Neutrophil (primary cell): ENCODE measurements around the gene MIR17HG.

ENCODE experiments used
- H3K27ac ChIP-seq: fragments of 200-600 bp; sonication (generic); 2 replicates; pipeline ENCODE4 v1.5.1; 2016; ENCODE audit warnings: mild to moderate bottlenecking, moderate library complexity
- H3K27me3 ChIP-seq: fragments of 200-600 bp; sonication (generic); 2 replicates; pipeline ENCODE4 v1.6.0; 2016; ENCODE audit warnings: mild to moderate bottlenecking
- H3K36me3 ChIP-seq: fragments of 200-600 bp; sonication (generic); 2 replicates; pipeline ENCODE4 v1.5.1; 2017
- H3K4me1 ChIP-seq, 2 experiments: fragments of 200-600 bp in 1 of 2; sonication (generic) in 1 of 2; 1 replicate in 1 of 2; 2 replicates in 1 of 2; pipeline versions ENCODE4 v1.5.1 to v1.6.1; 2013 to 2016; ENCODE audit warnings: low read depth in 1 of 2, low read length in 1 of 2, mild to moderate bottlenecking in 1 of 2, moderate library complexity in 1 of 2; ENCODE audit not compliant: control insufficient read depth in 1 of 2, insufficient read depth in 1 of 2
- H3K4me3 ChIP-seq, 2 experiments: fragments of 200-600 bp in 1 of 2; sonication (generic) in 1 of 2; 1 replicate in 1 of 2; 2 replicates in 1 of 2; pipeline ENCODE4 v1.5.1; 2013 to 2016; ENCODE audit warnings: low read depth in 1 of 2, low read length in 1 of 2, mild to moderate bottlenecking in 1 of 2, moderate library complexity in 1 of 2
- H3K9me3 ChIP-seq: fragments of 200-600 bp; sonication (generic); 2 replicates; pipeline ENCODE4 v1.5.1; 2016
- TF ChIP-seq, protein P1 (sequence below): fragments of 200-600 bp; sonication (generic); IDR thresholded peaks from 2 replicates; pipeline ENCODE4 v1.5.1; 2016; ENCODE audit warnings: antibody characterized with exemption

Gene MIR17HG

DNA sequence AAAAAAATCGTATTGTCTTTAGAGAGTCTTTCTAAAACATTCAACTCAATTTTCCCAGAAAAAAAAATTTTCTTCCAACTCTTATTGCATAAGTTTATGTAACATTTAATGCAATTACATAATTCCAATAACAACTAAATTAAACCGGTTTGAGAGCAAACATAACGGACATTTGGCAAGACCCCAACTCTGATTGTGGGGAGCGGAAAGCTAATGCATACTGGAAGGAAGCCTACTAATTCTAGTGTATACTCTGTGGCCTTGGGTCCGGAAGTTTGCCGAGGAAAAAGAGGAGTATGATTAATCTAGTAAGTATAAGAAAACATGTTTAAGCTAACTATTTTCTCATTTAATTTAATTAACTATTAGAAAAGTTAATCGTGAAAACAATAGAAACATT is 21.3 kb upstream of the MIR17HG start:
- TF ChIP-seq, protein P1, sequence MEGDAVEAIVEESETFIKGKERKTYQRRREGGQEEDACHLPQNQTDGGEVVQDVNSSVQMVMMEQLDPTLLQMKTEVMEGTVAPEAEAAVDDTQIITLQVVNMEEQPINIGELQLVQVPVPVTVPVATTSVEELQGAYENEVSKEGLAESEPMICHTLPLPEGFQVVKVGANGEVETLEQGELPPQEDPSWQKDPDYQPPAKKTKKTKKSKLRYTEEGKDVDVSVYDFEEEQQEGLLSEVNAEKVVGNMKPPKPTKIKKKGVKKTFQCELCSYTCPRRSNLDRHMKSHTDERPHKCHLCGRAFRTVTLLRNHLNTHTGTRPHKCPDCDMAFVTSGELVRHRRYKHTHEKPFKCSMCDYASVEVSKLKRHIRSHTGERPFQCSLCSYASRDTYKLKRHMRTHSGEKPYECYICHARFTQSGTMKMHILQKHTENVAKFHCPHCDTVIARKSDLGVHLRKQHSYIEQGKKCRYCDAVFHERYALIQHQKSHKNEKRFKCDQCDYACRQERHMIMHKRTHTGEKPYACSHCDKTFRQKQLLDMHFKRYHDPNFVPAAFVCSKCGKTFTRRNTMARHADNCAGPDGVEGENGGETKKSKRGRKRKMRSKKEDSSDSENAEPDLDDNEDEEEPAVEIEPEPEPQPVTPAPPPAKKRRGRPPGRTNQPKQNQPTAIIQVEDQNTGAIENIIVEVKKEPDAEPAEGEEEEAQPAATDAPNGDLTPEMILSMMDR: no peak
- Histone ChIP-seq H3K4me1 (no peaks in the 10 kb centered on the region), H3K36me3 (no peaks in the 10 kb centered on the region)

DNA sequence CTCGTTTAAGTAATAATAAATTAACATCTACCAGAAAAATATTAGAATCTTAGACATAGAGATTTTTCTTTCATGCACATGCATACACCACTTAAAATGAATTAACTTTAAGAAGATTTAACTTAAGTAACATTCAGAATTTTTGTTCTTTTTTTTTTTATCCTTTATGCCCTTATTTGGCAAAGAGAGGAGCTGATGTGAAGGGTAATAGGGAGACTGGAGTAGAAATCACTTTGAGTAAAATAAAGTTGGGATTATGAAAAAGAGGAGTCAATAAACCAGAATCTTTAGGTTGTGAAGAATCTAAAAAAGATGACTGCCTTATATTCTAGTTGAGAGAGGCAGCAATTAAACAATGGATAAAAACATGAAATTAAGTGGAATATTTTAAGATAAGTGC is 18.8 kb upstream of the MIR17HG start:
- TF ChIP-seq, protein P1: no peak
- H3K27me3 ChIP-seq: no peaks in the 10 kb centered on the region

More for the DNA sequence above, 21.3 kb upstream of the MIR17HG start:
- H3K27ac ChIP-seq: no peak overlapping the region
- H3K27me3 ChIP-seq: no peaks in the 10 kb centered on the region
- no peak overlapping the region for H3K4me3 ChIP-seq
- no peaks in the 10 kb centered on the region for H3K9me3 ChIP-seq

DNA sequence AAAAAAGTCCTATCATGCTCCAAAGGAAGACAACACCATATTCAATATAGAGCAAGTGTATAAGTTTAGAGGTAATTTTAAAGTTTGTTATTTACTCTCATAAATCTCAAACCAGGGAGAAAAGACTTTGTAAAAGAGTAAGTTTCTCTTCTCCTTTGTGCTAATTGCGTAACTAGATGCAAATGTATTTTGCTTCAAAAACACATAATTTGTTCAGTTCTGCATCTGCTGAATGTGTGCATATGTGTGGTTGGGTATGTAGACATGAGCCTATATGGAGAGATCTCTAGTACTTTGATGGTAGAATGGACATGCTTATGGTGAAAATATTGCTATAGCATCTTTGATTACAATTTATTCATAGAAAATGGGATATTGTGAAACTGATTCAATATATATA is 17.8 kb upstream of the MIR17HG start:
- no peak overlapping the region for H3K4me3 ChIP-seq
- no peak overlapping the region for H3K27ac ChIP-seq
- no peaks in the 10 kb centered on the region for H3K36me3 ChIP-seq
- TF ChIP-seq, protein P1: no peak
- no peaks in the 10 kb centered on the region for H3K4me1 ChIP-seq
- no peaks in the 10 kb centered on the region for H3K27me3 ChIP-seq
- no peaks in the 10 kb centered on the region for H3K9me3 ChIP-seq

More for the DNA sequence above, 18.8 kb upstream of the MIR17HG start:
- Histone ChIP-seq H3K4me3 (no peak overlapping the region), H3K9me3 (no peaks in the 10 kb centered on the region), H3K27ac (no peak overlapping the region), H3K36me3 (no peaks in the 10 kb centered on the region), H3K4me1 (no peaks in the 10 kb centered on the region)

DNA sequence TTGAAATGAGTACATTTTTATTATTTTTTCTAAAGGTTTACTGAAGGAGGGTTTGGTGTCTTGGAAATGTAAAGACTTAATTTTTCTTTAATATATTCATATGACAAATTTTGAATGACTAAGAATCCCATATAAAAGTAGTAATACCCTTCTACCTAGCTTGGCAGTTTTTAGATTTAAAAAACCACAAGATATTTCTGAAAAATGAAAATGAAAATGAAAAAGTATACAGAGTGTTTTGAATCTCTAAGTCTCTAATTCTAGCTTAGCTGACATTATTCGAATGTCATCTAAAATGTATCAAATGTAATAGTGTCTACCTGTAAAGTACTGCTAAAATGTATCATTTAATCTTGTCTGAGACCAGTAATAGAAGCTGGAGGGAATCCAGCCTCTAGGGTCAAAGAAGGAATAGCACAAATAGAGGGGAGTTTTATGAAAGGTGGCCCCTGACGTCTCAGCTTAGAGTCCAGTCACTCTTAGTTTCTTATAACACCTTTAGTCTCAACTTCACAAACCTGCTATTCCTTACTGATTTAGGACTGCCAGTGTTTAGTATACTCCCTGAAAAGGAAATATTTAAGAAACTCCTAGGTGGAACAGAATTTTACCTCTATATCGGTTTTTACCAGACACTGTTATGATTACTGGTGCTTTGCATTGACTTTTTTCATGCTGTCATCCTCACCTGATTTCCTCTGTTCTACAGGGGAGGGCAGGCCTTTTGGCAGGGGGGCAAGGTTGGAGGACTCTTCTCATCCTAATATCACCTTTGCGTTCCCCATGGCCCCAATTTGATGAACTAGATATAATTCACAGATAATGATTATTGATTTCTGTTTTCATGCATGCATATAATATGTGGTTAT is 16.2 kb upstream of the MIR17HG start:
- Histone ChIP-seq H3K4me3 (no peak overlapping the region), H3K27ac (no peak overlapping the region), H3K36me3 (no peaks in the 10 kb centered on the region), H3K9me3 (no peaks in the 10 kb centered on the region), H3K27me3 (no peaks in the 10 kb centered on the region), H3K4me1 (no peaks in the 10 kb centered on the region)
- TF ChIP-seq, protein P1: no peak

DNA sequence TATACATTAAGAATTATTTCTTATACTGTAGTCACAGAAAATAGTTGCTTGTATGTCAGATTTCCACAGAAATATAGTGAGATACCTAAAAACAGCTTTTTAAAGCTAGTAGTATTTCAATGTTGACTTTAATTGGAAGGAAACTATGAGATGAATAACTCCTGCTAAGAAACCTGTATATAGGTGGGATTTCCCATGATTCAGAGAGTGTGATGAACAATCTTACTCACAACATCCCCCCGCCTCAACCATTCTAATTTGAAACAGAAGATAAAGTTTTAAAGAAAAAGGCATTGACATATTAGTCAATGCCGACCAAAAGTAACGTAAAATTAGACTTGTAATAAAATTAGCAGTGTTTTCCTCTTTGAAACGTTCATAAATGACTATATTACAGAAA is 1.4 kb upstream of the MIR17HG start:
- H3K36me3 ChIP-seq: no peaks in the 10 kb centered on the region
- H3K27ac ChIP-seq: no peak overlapping the region
- no peak overlapping the region for H3K4me3 ChIP-seq
- peaks cover 12% of the 10 kb centered on the region in 2 experiments for H3K4me1 ChIP-seq
- H3K27me3 ChIP-seq: peaks cover 36% of the 10 kb centered on the region
- H3K9me3 ChIP-seq: no peaks in the 10 kb centered on the region
- TF ChIP-seq, protein P1: no peak
